GM19035 (cell line): Measurements from ENCODE around the gene ATXN3L.
"Not testable (repeated sequence)": the region's sequence is repeated elsewhere in the genome, so short reads cannot be mapped to it uniquely, and the experiment has no call there.

Source experiments
- ATAC-seq: cut with Tn5 transposase; IDR thresholded peaks from one replicate; pipeline ENCODE4 v1.9.1; 2021; ENCODE audit not compliant: unreplicated experiment

The ATXN3L gene

GRCh38 chrX:13307041-13307440 is 12.8 kb downstream of the ATXN3L start:
- no peak for ATAC-seq

- ATAC-seq = no peak
Measured at GRCh38 chrX:13305108-13305507, 14.7 kb downstream of the ATXN3L start.

- no peak for ATAC-seq
Measured at GRCh38 chrX:13304052-13304451, 15.8 kb downstream of the ATXN3L start.

GRCh38 chrX:13303248-13303647 is 16.6 kb downstream of the ATXN3L start:
- ATAC-seq = not testable (repeated sequence)

GRCh38 chrX:13298836-13299235 is 21.0 kb downstream of the ATXN3L start:
- no peak for ATAC-seq

- ATAC-seq = no peak
Measured at GRCh38 chrX:13295841-13296240, 24.0 kb downstream of the ATXN3L start.

- no peak for ATAC-seq
Measured at GRCh38 chrX:13293700-13294099, 26.2 kb downstream of the ATXN3L start.

GRCh38 chrX:13290891-13291614 is 28.8 kb downstream of the ATXN3L start:
- ATAC-seq = no peak

GRCh38 chrX:13288671-13289070 is 31.2 kb downstream of the ATXN3L start:
- ATAC-seq = no peak

GRCh38 chrX:13287816-13288215 is 32.0 kb downstream of the ATXN3L start:
- ATAC-seq = no peak

GRCh38 chrX:13285693-13286092 is 34.2 kb downstream of the ATXN3L start:
- no peak for ATAC-seq

DNA sequence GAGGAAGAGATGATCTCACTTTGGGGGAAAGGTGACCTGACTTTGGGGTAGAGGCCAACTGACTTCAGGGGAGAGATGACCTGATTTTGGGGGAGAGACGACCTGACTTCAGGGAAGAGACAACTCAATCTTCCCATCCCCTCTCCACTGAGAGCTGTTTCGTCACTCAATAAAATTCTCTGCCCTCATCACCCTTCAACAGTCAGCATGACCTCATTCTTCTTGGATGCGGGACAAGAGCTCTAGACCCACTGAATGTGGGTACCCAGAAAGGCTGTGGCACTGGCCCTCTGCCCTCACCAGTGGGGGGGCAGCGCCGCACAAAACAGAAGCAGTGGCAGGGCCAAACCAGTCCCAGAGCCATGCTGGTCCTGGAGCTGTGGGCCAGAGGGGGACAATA is 34.6 kb downstream of the ATXN3L start:
- ATAC-seq = no peak

DNA sequence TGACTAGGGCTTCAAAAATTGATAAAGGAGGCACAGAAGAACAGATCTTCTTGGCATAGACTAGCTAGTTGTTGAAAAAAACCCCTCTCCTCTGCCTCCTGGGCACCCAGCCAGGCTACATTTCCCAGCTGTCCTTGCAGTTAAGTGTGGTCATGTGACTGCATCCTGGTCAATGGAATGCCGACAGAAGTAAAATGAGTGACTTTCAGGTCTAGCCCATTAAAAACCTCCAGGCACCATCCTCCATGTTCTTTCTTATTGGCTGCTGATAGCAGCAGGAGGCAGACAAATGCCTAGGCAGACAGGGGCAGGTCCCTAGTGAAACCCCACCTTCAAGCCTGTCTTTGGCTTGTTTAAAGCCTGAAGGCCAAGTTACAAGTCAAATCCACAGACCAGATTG is 35.3 kb downstream of the ATXN3L start:
- no peak for ATAC-seq

DNA sequence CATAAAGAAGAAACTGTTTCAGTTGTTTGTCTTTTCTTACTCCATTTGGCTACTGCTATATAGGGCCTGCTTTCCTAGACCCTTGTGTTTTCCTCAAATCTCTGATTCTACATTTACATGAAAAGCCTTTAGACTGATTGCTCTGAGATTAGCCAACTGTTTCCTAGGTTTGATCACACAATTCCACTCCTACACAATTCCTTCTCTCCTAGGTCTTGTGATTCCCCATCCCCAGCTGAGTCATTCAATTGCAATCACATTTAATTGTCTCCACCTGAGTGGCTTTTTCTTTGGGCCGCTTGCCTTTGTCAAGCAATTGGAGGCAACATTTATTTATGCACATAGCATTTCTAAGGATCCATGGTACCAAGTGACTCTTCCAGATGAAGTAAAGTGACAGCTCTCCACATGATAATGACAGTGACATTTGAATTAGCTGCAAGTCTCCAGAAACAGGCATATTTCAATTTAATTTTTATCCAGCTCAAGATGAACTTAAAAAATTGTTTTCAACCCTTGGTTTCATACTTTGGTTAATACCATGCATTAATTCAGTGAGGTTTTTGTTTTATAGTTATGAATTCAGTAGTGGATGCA is 35.8 kb downstream of the ATXN3L start:
- no peak for ATAC-seq

GRCh38 chrX:13283512-13283911 is 36.3 kb downstream of the ATXN3L start:
- ATAC-seq = no peak

DNA sequence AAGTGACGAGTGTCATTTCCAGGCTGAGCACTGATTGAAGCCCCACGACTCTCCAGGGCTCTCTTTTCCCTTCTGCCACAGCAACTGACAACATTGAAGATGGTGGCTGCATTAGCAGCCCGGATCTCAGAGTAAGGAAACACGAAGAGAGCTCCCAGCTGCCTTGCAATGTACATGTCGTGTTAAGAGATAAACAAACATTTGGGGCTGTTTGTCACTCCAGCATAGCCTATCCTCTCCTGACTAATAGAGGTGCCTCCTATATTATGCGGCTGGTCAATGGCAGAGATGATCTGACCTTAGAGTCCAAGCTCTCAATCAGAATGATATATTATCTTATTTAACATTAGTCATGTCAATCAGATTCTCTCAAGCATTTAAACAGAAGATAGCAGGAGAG is 38.6 kb downstream of the ATXN3L start:
- ATAC-seq = no peak

DNA sequence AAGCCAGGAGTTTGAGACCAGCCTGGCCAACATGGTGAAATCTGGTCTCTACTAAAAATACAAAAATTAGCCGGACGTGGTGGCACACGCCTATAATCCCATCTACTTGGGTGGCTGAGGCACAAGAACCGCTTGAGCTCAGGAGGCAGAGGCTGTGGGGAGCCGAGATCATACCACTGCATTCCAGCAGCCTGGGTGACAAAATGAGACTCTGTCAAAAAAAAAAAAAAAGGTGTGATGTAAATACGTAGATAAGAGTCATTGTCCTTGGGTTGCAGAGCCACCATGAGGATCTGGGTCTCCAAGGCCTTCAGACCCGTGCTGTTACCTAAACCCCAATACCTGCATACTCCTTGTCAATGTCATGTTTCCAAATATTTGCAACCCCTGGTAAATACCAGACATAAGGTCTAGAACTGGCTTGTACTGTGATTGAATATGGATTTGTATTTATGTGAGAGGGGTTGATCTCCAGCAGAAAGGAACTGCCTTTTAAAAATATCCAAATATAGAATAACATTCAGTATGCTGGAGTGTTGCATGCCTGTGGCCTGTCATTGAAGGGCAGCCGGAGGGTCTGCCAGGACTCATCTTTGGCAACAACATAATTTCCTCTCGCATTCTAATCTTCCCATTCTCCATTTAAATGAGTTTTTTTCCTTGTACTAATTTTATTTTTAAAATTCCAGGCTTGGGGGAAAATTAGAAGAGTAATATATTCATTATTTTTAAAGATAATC is 40.4 kb downstream of the ATXN3L start:
- no peak for ATAC-seq

DNA sequence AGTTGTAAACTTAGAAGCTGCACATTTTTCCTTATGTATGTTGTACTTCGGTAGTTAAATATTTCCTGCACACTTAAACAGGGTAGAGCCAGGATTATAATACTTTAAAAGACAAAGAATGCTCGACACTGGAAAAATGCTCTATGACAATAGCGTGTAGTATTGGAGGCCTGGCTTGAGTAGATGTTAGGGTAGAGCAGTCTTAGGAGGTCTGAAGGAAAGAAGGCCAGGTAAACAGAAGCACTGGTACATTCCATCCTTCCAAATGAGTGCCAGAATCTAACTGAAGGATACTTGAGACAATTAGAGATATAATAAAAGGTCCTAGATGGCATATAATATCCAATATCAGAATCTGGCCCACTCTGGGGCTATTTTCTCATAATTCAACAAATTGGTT is 42.3 kb downstream of the ATXN3L start:
- ATAC-seq = no peak

GRCh38 chrX:13276991-13277390 is 42.9 kb downstream of the ATXN3L start:
- no peak for ATAC-seq

- ATAC-seq = no peak
Measured at GRCh38 chrX:13275031-13275430, 44.8 kb downstream of the ATXN3L start.

- ATAC-seq = no peak
Measured at GRCh38 chrX:13272426-13272825, 47.4 kb downstream of the ATXN3L start.

DNA sequence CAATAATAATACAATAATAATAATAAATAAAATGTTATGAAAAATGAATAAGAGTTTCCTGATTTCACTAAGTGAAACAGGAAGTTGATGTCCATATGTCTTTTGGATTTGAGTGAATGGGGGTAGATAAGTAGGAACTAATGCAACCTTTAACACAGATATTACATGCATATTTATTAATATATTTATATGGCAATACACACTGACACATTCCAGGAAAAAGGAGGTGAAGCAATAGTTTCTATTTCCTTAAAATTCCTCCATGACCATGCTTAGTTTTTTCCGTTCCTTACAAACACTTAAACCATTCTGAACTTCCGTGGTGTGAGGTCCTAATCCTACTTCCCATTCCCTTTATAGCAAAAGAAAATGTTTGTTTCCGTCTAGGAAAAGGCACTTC is 48.3 kb downstream of the ATXN3L start:
- ATAC-seq = no peak
